HG03064 (cell line): ENCODE measurements around the gene IPO11.
"Not testable (repeated sequence)": the region's sequence is repeated elsewhere in the genome, so short reads cannot be mapped to it uniquely, and the experiment has no call there.

Source experiments
- ATAC-seq: cut with Tn5 transposase; IDR thresholded peaks from one replicate; pipeline ENCODE4 v1.9.1; 2021; ENCODE audit warnings: low read depth; ENCODE audit not compliant: unreplicated experiment

The IPO11 gene

DNA sequence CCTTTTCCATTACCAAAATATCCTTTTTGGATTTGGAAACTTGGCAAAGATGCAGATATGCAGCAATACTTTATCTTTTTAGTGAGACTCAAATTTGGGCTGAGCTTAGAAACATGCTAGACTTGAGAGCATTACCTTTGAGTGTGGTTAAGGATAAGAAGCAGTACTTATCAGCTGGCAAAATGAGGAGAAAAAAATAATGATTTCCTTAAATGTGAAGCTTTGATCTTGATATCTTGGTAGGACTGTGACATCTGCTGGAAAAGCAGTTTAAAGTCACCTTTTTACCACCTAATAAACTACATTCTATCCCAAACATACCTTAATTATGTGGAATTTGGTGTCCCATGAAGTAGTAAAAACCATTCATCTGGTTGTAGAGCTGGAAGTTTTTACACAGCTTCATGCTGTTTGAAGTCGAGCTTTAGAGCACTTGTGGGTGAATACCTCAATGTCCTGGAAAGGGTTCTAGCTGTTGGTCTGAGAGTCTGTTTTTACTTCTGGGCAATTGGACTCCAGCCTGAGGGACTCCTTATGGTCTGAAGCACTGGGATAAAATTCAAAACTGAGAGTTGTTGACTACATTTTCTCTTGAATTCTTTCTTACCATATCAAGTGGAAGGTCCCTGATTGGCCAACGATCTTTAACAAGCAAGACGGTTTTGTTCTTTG lies 219.5 kb downstream of the IPO11 start:
- no peak for ATAC-seq

DNA sequence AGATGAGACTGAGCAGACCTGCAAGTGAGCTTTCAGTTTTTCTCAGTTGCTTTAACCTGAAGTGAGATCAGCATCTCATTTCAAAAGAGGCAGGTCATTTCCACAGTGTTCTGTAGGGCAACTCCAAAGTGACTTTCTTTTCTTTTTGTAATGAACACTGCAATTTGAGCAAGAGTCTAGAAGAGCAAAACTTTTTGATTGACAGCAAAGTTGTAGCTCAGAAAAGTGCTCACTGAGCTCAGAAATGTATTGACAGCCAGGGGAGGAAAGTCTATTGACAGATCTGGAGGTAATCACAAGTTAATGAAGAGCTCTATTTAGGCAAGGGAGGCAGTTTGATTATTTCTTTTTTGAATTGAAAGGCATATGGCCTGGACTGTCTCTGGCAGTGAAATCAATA lies 220.7 kb downstream of the IPO11 start:
- no peak for ATAC-seq

DNA sequence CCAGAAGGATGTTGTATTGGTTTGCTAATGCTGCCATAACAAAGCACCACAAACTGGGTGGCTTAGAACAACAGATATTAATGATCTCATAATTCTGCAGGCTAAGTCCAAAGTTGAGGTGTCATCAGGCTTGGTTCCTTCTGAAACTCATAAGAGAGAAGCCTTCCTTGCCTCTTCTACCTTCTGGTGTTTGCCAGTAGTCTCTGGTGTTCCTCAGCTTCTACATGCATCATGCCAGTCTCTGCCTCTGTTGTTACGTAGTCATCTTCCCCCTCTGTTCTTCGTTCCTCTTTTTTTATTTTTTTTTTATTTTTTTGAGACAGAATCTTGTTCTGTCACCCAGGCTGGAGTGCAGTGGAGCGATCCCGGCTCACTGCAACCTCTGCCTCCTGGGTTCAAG lies 227.9 kb downstream of the IPO11 start:
- no peak for ATAC-seq

DNA sequence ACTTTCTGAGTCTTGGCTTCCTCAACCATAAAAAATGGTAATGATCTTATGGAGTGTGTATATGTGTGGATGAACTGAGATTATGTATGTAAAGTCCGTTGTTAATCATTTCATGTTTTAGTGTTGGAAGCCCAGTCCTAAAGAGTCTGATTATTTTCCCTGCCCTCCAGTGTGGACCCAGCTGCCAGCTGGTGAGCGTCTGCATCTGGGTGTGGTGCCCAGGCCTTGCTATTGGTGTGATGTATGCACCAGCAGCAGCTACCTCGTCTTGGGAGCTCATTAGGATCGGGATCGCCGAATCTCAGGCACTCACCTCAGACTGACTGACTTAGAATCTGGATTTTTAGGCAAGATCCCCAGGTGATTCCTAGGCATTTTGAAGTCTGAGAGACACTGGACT lies 229.9 kb downstream of the IPO11 start:
- ATAC-seq, result no peak

DNA sequence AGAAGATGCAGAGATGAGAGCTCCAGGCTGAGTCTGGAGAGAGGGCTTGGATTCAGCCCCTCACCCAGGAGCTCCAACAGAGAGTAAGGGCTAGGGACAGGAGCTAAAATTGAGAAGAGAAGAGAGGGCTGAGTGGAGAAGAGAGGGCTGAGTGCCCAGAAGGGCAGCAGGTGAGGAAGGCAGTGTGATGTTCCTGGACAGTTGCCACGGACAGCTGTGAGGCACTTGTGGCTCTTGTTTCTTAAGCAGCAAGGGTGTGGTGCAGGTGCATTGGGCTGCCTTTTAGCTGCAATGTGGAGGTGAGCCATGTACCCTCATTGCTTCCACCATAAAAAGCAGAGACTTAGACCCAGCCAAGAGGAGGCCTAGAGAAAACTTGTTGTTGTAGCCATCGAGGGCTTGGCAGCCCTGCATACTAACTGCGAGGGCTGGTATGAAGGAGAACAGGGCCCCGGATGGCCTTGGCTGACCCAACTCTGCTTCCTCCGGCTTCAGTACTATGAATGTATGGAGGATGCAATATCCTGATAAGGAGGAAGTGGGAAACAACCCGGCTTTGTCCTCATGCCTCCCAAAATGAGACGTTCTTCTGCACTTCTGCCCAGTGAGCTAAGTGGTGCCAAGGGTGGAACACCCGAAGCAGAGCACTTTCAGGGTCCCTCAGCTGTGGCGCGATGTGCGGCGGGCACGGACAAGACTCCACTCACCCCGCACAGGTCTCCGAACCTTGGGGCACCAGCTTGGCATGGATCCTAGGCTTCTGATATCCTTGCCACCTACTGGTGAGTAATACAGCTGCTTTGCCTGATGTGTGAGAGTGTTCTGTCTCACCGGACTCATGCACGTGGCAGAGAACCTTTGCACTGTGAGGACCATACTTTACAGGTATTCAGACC lies 231.2 kb downstream of the IPO11 start:
- no peak for ATAC-seq

DNA sequence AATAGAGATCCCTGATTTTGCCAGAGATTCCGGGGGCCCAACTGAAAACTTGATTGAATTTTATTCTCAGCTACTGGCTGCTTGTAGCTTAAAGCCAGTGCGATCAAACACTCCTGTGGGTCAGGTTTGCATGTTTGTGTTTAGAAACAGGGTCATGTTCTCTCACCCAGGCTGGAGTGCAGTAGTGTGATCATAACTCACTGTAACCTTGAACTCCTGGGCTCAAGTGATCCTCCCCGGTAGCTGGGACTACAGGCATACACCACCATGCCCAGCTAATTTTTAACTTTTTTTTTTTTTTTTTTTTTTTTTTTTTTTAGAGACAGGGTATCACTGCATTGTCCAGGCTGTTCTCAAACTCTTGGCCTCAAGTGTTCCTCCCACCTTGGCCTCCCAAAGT lies 232.7 kb downstream of the IPO11 start:
- ATAC-seq, result no peak

DNA sequence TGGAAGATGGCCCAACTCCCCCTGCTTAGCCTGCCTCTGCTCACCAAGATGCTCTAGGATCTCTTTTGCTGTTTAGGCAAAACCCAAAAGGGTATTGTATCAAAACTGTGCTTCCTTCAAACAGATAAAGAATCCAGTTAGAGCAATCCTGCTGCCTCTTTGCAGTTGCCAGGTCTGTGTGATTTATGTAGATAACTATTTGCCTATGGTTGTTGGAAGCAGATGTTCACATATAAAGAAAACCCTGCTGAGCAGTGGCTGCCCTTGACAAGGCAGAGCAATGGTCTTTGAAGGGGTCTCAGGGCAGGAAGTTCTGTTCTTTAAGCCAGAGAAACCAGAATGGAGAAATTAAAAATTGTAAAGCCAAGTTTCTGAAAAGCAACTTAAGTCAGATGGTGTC lies 234.7 kb downstream of the IPO11 start:
- ATAC-seq, result no peak

DNA sequence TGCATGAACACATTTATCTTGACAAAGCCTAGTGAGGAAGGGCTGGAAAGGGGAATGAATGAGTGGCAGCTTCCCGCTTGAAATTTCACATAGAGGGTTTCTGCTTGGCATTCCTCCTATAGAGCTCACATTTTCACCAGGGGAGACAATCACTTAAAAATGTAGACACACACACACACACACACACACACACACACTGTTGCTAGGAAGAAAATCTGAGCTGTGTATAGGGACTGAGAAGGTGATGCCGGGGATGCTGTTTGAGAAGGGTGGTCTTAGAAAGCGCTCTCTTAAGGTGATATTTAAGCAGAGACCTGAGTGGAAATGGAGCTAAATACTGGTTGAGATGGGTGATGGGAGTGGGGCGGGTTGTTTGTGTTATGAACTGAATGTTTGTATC lies 236.5 kb downstream of the IPO11 start:
- no peak for ATAC-seq

DNA sequence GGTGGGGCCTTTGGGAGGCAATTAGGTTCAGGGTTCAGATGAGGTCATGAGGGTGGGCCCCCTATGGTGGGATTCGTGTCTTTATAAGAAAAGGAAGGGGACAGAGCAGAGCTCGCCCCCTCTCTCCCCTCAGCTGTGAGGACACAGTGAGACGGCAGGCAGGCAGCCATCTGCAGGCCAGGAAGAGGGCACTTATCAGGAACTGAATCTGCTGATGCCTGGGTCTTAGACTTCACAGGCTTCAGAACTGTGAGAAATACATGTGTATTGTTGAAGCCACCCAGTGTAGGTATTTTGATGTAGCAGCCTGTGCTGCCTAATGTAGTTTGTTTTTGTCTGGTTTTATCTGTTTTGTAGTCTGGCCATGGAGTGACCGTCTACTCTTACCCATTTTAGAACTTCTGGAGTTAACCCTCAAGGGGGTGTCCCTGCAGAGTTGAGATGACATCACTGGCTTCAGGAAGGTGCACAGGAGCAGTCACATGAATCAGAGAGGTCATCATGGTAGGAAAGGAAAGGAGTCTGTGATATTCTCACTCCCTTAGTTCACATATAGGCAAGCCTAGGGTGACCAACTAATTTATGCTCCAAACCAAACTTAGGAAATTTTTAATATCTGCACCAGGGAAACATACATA lies 237.0 kb downstream of the IPO11 start:
- no peak for ATAC-seq

DNA sequence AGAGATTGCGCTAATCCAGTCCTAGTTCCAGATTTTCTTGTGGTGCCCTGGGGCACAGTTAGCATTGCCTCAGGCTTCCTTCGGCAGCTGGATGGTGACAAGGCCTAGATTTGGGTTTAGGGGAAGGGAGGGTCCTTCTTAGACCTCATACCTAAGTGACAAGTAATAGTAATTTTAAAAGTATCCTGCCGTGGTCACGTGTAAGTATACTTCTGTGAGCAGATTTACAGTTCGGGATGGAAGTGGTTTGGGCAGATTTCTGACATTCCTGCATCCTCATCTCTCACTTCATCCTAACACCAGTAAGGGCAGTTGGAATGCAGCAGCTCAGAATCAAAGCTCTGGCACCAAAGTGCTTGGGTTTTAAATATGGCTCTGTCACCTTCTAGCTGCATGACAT lies 237.6 kb downstream of the IPO11 start:
- no peak for ATAC-seq

DNA sequence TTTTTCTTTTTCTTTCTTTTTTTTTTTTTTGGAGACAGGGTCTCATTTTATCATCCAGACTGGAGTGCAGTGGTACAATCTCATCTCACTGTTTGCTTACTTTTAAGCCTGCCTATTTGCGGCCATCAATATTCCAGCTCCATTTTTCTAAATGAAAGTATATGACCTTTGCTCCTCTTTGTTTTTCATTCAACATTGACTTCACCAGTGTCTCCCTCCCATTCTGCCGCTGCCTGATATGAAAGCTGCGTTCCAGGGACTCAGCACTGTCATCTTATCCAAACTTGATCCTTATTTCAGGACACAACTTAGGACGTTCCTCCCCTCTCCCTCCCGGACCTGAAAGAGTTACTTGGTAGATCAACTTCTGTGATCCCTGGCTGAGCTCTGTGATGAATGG lies 239.7 kb downstream of the IPO11 start:
- no peak for ATAC-seq

DNA sequence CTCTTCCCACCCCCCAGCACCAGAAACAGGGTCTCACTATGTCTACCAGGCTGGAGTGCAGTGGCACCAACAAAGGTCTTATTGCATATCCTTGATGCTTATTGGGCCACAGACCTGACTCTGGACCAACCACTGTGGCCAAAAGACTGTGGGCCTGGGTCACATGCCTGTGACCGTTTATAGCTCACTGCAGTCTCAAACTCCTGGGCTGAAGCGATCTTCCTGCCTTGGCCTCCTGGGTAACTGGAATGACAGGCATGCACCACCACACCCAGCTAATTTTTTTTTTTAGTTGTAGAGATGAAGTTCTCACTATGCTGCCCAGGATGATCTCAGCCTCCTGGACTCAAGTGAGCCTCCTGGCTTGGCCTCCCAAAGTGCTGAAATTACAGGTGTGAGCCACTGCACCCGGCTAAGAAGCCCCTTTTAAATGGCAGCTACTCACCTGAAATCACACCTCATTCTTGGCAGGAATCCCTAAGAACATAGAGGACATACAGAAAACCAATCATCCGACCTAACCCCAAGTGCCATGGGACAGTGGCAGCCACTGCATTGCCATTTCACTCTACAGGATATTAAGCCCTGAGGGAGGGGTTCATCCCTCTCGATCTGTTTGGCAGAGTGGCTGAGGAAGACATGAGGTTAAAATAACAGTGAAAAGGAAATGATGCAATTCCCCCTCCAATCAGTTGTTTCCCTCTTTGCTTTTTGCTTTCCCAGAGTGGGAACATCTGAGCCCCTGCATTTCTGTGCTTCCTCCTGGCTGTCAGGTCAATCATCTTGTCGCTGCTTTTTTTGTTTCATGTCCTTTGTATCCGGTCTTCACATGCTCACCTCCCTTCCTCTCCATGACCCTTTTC lies 240.7 kb downstream of the IPO11 start:
- no peak for ATAC-seq

DNA sequence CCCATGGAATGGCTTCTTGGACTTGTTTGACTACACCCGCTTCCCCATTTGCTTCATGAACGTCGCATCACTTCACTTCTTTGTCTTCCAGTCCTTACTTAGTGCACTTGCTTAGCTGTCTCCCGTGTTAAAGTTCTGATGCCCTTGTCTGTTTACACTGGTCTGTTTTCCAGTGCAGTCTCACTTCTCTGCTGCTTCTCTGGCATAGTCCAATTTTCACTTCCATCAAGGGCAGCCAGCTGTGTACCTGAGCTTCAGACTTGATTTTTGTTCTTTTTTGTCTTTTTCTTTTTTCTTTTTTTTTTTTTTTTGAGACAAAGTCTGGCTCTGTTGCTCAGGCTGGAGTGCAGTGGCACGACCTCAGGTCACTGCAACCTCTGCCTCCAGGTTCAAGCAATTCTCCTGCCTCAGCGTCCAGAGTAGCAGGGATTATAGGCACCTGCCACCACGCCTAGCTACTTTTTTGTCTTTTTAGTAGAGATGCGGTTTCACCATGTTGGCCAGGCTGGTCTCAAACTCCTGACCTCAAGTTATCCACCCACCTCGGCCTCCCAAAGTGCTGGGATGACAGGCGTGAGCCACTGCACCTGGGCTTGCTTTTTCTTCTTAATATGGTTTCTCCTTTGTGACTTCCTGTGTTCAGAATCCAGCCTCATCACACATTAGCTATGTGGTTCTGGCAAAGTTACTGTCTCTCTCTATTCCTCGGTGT lies 241.5 kb downstream of the IPO11 start:
- ATAC-seq, result no peak

DNA sequence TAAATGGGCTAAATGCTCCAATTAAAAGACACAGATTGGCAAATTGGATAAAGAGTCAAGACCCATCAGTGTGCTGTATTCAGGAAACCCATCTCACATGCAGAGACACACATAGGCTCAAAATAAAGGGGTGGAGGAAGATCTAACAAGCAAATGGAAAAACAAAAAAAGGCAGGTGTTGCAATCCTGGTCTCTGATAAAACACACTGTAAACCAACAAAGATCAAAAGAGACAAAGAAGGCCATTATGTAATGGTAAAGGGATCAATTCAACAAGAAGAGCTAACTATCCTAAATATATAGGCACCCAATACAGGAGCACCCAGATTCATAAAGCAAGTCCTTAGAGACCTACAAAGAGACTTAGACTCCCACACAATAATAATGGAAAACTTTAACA lies 245.2 kb downstream of the IPO11 start:
- ATAC-seq, result not testable (repeated sequence)

DNA sequence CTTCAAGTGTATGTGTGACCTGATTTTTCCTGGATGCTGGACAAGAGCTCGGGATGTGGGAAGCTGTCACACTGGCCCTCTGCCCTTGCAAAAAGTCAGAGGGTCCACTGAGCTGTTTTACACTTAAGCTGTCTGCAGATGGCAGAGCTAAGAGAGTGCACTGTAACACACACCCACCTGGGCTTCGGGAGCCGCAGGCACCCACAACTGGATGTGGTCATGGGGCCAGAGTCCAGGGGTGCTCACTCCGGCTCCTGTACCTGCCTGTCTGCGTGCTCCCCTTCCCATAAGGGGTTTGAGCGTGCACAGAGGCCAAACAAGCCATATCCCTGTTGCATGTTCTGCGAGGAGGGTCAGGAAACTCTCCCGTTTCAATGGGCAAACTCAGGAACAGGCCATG lies 248.6 kb downstream of the IPO11 start:
- ATAC-seq, result no peak

DNA sequence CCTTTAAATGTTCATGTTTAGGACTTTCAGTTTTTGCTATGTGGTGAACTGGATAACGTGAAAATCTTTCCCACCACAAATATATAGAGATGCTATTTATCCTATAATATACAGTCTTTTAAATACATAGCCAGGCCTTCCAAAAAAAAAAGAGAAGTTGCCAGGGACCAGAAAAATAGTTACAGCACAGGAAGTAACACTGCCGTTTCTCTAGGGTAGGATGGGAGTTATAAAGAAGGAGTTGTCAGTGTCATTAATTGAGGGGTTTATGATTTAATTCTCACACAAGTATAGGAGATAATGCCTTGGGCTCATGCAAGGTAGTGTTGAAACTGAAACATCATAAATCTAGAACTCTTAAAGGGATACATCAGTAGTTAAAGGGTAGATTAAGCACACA lies 250.0 kb downstream of the IPO11 start:
- no peak for ATAC-seq

DNA sequence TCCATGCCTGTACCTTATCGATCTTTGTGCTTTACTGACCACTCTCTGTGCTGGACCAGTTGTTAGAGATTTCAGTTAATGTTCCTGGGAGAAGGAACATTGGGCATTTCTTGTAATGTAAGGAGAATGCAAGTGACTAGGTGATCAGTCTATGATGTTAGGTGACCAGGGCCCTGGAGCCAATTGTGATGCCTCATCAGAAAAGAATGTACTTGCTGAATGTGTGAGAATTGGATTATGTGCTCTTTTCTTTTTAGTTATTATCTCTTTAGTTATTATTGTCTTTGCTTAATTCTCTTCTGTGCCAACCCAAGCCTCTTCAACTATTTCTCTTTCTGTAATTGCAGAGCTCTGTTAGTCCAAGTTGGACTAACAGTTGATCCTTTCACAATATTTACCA lies 258.9 kb downstream of the IPO11 start:
- no peak for ATAC-seq

DNA sequence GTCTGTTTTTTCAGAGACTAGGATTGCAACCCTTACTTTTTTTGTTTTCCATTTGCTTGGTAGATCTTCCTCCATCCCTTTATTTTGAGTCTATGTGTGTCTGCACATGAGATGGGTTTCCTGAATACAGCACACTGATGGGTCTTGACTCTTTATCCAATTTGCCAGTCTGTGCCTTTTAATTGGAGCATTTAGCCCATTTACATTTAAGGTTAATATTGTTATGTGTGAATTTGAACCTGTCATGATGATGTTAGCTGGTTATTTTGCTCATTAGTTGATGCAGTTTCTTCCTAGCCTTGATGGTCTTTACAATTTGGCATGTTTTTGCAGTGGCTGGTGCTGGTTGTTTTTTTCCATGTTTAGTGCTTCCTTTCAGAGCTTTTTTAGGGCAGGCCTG lies 264.0 kb downstream of the IPO11 start:
- ATAC-seq, result not testable (repeated sequence)
